NCI-H510A (cell line): ENCODE measurements around the gene DTX3.
A peak's percentile ranks its signal among the peaks of the same experiment; 100 is the strongest.
"Not testable (repeated sequence)": the region's sequence is repeated elsewhere in the genome, so short reads cannot be mapped to it uniquely, and the experiment has no call there.

Source experiments
- DNase-seq: peaks from one replicate; lab custom pipeline; 2025; lab: John Stamatoyannopoulos, UW

Gene DTX3

GRCh38 chr12:57604454-57604991 lies at the start of gene DTX3:
Gene DTX3 (plus strand): TSS chr12:57604824. CDS start chr12:57606518, 1,694 bp downstream.
- DNase-seq: peak; percentile 50

- no peak for DNase-seq
Measured at GRCh38 chr12:57554897-57555296, 49.7 kb upstream of the DTX3 start.

- DNase-seq: no peak
Measured at GRCh38 chr12:57558864-57559263, 45.8 kb upstream of the DTX3 start.

DNA sequence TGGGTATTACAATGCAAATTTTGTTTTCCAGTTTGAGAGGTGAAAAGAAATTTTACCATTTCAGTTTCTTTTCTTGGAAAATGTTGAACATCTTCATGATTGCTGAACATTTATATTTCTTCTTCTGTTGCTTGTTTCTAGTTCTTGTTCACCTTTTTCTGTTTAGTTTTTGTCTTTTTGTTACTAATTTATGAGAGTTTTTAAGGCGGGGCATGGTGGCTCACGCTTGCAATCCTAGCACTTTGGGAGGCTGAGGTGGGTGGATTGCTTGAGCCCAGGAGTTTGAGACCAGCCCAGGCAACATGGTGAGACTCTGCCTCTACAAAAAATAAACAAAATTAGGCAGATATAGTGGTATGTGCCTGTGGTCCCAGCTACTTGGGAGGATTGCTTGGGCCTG lies 44.1 kb upstream of the DTX3 start:
- DNase-seq: no peak

DNA sequence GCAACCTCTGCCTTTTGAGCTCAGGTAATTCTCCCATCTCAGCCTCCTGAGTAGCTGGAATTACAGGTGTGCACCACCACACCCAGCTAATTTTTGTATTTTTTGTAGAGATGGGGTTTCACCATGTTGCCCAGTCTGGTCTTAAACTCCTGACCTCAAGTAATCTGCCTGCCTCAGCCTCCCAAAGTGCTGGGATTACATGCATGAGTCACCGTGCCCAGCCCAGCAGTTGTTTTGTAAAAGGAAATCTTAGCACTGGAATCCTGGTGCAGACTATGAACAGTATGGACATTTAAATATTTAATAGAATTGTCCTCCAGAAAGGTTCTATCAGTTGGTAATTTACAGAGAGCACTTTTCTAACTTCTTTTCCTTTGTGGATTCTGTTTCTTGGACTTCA lies 43.5 kb upstream of the DTX3 start:
- not testable (repeated sequence) for DNase-seq

DNA sequence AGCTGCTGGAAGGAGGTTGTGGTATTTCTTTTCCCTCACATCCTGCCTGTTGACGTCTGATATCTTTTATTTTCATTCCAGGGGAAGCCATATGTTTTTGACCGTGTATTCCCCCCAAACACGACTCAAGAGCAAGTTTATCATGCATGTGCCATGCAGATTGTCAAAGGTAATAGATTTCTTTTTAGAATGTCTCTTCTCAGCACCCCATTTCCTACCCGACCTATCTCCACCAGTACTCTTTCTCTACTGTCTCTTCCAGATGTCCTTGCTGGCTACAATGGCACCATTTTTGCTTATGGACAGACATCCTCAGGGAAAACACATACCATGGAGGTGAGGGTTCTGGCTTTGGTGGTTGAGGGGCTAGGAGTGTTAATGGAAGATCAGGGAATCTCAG lies 41.3 kb upstream of the DTX3 start:
- DNase-seq: no peak

- no peak for DNase-seq
Measured at GRCh38 chr12:57564178-57564740, 40.4 kb upstream of the DTX3 start.

GRCh38 chr12:57568838-57569237 lies 35.8 kb upstream of the DTX3 start:
- no peak for DNase-seq

DNA sequence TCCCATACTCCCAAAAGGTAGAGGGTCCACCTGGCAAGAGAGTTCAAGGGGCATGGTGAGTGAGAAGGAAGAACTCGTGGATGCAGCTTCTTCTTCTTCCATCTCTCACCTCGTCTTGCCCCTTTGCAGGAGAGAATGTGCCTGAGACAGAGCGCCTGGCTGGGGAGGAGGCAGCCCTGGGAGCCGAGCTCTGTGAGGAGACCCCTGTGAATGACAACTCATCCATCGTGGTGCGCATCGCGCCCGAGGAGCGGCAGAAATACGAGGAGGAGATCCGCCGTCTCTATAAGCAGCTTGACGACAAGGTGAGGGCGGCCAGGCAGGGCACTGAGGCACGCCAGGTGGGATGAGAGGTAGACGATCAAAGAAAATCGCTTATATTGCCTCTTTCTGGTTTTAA lies 34.8 kb upstream of the DTX3 start:
- DNase-seq: no peak

GRCh38 chr12:57570438-57570837 lies 34.2 kb upstream of the DTX3 start:
- not testable (repeated sequence) for DNase-seq

DNA sequence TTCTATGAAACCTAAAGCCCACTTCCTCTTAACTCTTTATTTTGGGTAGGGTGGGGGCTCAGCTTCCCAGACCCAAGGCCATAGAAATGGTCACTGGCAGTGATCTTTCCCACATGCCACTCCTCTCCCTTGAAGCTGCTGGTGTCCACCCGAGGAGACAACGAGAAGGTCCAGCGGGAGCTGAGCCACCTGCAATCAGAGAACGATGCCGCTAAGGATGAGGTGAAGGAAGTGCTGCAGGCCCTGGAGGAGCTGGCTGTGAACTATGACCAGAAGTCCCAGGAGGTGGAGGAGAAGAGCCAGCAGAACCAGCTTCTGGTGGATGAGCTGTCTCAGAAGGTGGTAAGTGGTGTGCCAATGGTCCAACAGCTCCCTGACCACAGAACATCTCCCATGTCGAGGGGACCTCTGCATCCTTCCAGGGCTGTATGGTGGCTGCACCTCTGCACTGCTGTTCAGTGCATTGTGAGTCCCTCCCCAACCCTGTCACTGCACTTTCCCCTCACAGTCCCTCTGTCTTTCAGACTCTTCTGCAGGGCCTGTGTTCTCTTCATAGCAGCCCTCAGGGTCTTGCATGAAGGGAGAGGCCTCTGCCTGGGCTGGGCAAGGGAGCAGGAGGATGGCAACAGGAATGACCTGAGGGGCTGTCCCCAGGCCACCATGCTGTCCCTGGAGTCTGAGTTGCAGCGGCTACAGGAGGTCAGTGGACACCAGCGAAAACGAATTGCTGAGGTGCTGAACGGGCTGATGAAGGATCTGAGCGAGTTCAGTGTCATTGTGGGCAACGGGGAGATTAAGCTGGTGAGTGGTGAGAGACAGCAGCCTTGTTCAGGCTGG lies 32.5 kb upstream of the DTX3 start:
- no peak for DNase-seq

- no peak for DNase-seq
Measured at GRCh38 chr12:57574795-57575194, 29.8 kb upstream of the DTX3 start.

DNA sequence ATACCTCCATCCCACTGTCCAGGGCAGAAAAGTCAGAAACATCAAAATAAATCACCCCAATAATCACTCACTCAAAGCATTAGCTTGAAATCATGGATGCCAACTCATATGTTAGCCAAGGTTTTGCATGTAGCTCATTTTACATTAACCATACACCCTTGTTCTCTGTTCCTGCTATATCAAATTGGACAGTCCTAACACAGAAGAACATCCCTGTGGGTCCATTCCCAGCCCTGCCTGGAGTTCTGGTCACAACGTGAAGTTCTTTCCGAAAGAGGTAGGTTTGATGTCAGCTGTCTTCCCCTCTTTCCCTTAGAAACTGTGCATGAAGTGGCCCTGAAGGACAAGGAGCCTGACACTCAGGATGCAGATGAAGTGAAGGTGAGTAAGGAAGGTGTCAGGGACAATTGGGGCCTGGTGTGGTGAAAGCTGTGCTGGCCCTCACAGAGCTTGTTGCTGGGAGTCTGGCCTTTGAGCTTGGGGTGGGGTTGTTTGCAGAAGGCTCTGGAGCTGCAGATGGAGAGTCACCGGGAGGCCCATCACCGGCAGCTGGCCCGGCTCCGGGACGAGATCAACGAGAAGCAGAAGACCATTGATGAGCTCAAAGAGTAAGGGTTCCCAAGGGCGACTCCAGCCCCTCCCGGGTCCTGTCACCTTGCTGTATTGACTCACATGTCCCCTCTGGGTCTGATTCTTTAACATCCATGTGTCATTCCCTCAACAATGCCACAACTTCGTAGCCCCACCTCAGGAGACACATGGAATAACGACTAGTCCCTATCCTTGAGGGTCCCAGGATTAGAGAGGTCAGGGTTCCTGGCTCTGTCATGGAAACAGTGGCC lies 28.6 kb upstream of the DTX3 start:
- no peak for DNase-seq

DNA sequence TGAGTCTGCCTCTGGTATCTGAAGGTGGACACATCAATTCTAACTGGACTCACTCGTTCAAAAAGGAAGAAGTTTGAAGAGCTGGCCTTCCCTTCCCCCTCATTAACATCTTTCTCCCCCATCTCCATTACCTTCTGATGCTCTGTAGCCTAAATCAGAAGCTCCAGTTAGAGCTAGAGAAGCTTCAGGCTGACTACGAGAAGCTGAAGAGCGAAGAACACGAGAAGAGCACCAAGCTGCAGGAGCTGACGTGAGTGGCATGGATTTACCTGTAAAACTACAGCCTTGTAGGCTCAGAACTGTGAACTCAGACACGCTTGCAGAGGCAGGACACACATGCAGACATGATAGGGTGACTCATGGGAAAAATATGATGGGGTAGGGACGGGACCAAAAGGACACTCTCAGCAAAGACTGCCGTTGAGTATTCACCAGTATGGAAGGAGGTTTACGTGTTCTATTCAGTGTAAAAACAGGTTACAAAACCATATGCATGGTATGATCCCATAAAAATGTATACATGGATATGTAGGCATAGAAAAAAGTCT lies 27.9 kb upstream of the DTX3 start:
- no peak for DNase-seq

DNA sequence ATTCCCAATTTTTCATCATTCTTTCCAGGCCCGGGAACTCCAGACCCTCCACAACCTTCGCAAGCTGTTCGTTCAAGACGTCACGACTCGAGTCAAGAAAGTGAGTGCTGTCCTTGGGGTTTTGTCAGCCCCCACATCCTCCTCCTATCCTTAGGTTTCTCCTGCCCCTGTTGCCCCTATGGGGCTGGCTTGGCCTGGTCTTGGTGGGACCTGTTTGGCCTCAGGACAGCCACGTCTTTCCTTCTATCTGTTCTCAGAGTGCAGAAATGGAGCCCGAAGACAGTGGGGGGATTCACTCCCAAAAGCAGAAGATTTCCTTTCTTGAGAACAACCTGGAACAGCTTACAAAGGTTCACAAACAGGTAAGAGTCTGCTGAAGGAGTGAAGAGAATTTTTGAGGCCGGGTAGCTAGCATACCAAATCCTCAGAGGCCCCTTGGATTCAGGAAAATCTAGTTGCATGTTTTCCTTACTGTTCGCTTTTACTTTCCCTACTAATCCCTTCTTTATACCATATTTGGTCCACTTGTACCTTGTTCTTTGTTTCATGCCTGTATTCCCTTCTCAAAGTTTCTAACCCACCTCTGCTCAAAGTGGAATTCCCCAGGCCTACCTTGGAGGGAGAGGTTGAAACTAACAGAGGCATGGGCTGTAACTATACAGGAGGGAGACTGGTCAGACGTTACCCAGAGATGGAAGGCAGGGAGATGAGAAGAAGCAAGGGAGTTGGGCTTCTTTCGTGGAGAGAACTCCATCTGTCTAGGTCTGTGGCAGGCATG lies 26.5 kb upstream of the DTX3 start:
- no peak for DNase-seq

GRCh38 chr12:57579011-57579410 lies 25.6 kb upstream of the DTX3 start:
- DNase-seq: no peak

- no peak for DNase-seq
Measured at GRCh38 chr12:57579677-57580465, 24.8 kb upstream of the DTX3 start.

GRCh38 chr12:57580466-57580795 lies 24.2 kb upstream of the DTX3 start:
- no peak for DNase-seq

DNA sequence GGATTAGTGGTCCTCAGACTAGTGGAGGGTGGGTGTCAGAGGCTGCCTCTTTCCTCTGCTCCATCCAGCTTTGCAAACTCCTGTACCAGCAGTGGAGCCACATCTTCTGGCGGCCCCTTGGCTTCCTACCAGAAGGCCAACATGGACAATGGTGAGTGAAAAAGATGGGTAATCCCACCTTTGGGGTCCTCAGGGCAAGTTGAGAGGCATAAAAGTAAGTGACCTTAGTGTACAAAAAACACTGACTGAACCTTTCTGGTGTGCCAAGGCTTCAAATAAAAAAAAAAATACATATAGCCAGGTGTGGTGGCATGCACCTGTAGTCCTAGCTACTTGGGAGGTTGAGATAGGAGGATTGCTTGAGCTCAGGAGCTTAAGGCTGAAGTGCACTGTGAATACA lies 22.8 kb upstream of the DTX3 start:
- DNase-seq: no peak

GRCh38 chr12:57582440-57582839 lies 22.2 kb upstream of the DTX3 start:
- no peak for DNase-seq
